SK-N-SH (cell line): Measurements from ENCODE around the gene SCYL1. TPM values are rescaled to one million over a fixed set of nuclear protein-coding genes. Genes with fewer than 3 reads are reported as not detected.

ENCODE experiments used
- CTCF ChIA-PET: fragments of 300-600, 350-600 bp; formaldehyde crosslinking; extraction: SDS; loops from one replicate; lab custom pipeline; 2021; lab: Yijun Ruan, JAX
- POLR2A ChIA-PET: fragments of 350-600 bp; sonication (Branson Sonifier 250); formaldehyde crosslinking; extraction: SDS; loops from one replicate; lab custom pipeline; 2020; ENCODE audit warnings: antibody characterized with exemption, inconsistent platforms; lab: Yijun Ruan, JAX
- DNase-seq: peaks from one replicate; pipeline ENCODE4 v3.0.0; 2012
- H2AFZ ChIP-seq: fragments of 200-600 bp; sonication (generic); 2 replicates; pipeline ENCODE4 v1.8.1; 2016; ENCODE audit warnings: antibody characterized with exemption, mild to moderate bottlenecking, low read depth
- H3F3A ChIP-seq: fragments of 200-600 bp; sonication (generic); replicated peaks from 2 replicates; pipeline ENCODE3; 2016; ENCODE audit warnings: antibody characterized with exemption, mild to moderate bottlenecking; ENCODE audit not compliant: insufficient read depth
- H3K27ac ChIP-seq, 2 experiments: fragments of 200-500 bp in 1 of 2; fragments of 200-600 bp in 1 of 2; sonication (Bioruptor generic) in 1 of 2; sonication (generic), shearing (Covaris generic) in 1 of 2; 2 replicates each; pipeline versions ENCODE4 v1.5.1 to v1.6.1; 2014 to 2016; ENCODE audit warnings: low read depth in 2 of 2, inconsistent platforms in 1 of 2, low read length in 1 of 2, mild to moderate bottlenecking in 1 of 2, mixed read lengths in 1 of 2
- H3K27me3 ChIP-seq: fragments of 200-600 bp; sonication (generic), shearing (Covaris generic); 2 replicates; pipeline ENCODE4 v1.6.1; 2016; ENCODE audit warnings: mixed run types; ENCODE audit not compliant: insufficient read depth
- H3K36me3 ChIP-seq, 2 experiments: fragments of 200-500 bp in 1 of 2; fragments of 200-600 bp in 1 of 2; sonication (Bioruptor generic) in 1 of 2; sonication (generic) in 1 of 2; replicated peaks in 1 of 2; 2 replicates each; pipeline versions ENCODE3 to v1.5.1; 2014 to 2016; ENCODE audit warnings: low read length in 1 of 2, mild to moderate bottlenecking in 1 of 2; ENCODE audit not compliant: insufficient read depth in 2 of 2, control insufficient read depth in 1 of 2
- H3K4me1 ChIP-seq, 2 experiments: fragments of 200-500 bp in 1 of 2; fragments of 200-600 bp in 1 of 2; sonication (Bioruptor generic) in 1 of 2; sonication (generic), shearing (Covaris generic) in 1 of 2; 2 replicates each; pipeline versions ENCODE4 v1.5.1 to v1.6.1; 2014 to 2016; ENCODE audit warnings: low read depth in 1 of 2, low read length in 1 of 2, mixed run types in 1 of 2; ENCODE audit not compliant: insufficient read depth in 2 of 2, control insufficient read depth in 1 of 2
- H3K4me2 ChIP-seq: fragments of 200-600 bp; sonication (generic), shearing (Covaris generic); 2 replicates; pipeline ENCODE4 v1.6.1; 2017; ENCODE audit warnings: mixed run types
- H3K4me3 ChIP-seq, 2 experiments: fragments of 200-500 bp in 1 of 2; fragments of 200-600 bp in 1 of 2; sonication (Bioruptor generic) in 1 of 2; sonication (generic), shearing (Covaris generic) in 1 of 2; 2 replicates each; pipeline versions ENCODE4 v1.5.1 to v1.8.1; 2014 to 2016; ENCODE audit warnings: low read depth in 2 of 2, inconsistent platforms in 1 of 2, low read length in 1 of 2, mild to moderate bottlenecking in 1 of 2, mixed read lengths in 1 of 2, moderate library complexity in 1 of 2
- H3K79me2 ChIP-seq: fragments of 200-600 bp; sonication (generic); 2 replicates; pipeline ENCODE4 v1.8.1; 2017; ENCODE audit warnings: mild to moderate bottlenecking; ENCODE audit not compliant: insufficient read depth
- H3K9ac ChIP-seq: fragments of 200-600 bp; sonication (generic); 2 replicates; pipeline ENCODE4 v1.6.1; 2017; ENCODE audit warnings: mixed run types
- H3K9me2 ChIP-seq: fragments of 200-600 bp; sonication (generic); 2 replicates; pipeline ENCODE4 v1.6.1; 2017; ENCODE audit warnings: mixed run types
- H3K9me3 ChIP-seq: fragments of 200-600 bp; sonication (generic); 2 replicates; pipeline ENCODE4 v1.6.1; 2017; ENCODE audit warnings: mixed run types, mild to moderate bottlenecking, moderate library complexity
- H4K20me1 ChIP-seq: fragments of 200-600 bp; sonication (generic); 2 replicates; pipeline ENCODE4 v1.6.1; 2017; ENCODE audit warnings: mild to moderate bottlenecking, mixed run types; ENCODE audit not compliant: insufficient read depth
- CHD2 ChIP-seq: fragments of 150-350 bp; IDR thresholded peaks from 2 replicates; pipeline ENCODE4 v1.6.1; 2018; ENCODE audit warnings: low read length; ENCODE audit not compliant: partially characterized antibody
- EZH2phosphoT487 ChIP-seq: fragments of 200-600 bp; sonication (generic); IDR thresholded peaks from 2 replicates; pipeline ENCODE4 v1.6.1; 2017; ENCODE audit warnings: low read depth, mixed run types, mild to moderate bottlenecking, antibody characterized with exemption, moderate library complexity, borderline replicate concordance
- FOSL2 ChIP-seq: IDR thresholded peaks from 2 replicates; pipeline ENCODE4 v1.4.0; 2012; ENCODE audit warnings: low read depth, mild to moderate bottlenecking, moderate library complexity, borderline replicate concordance
- GATA2 ChIP-seq: sonication (generic); formaldehyde crosslinking; IDR thresholded peaks from 2 replicates; pipeline ENCODE4 v1.5.0; 2020; ENCODE audit warnings: mild to moderate bottlenecking, missing genetic modification reagents
- MEF2A ChIP-seq: IDR thresholded peaks from 2 replicates; pipeline ENCODE4 v1.4.0; 2012; ENCODE audit warnings: low read depth, borderline replicate concordance
- MXI1 ChIP-seq: IDR thresholded peaks from 2 replicates; pipeline ENCODE4 v1.6.1; 2012; ENCODE audit warnings: mild to moderate bottlenecking, low read depth, low read length, improper control_type of control experiment
- NFIC ChIP-seq: IDR thresholded peaks from 2 replicates; pipeline ENCODE4 v1.4.0; 2012; ENCODE audit warnings: borderline replicate concordance
- RAD21 ChIP-seq: IDR thresholded peaks from 2 replicates; pipeline ENCODE4 v1.6.1; 2012; ENCODE audit warnings: mild to moderate bottlenecking, low read length
- RCOR1 ChIP-seq: fragments of 150-350 bp; IDR thresholded peaks from 2 replicates; pipeline ENCODE4 v1.6.1; 2017; ENCODE audit warnings: antibody characterized with exemption, low read length
- REST ChIP-seq: IDR thresholded peaks from 2 replicates; pipeline ENCODE4 v1.6.1; 2012; ENCODE audit warnings: mild to moderate bottlenecking, low read depth, low read length, moderate library complexity
- RXRA ChIP-seq: IDR thresholded peaks from 2 replicates; pipeline ENCODE4 v1.4.0; 2012; ENCODE audit warnings: low read depth, mild to moderate bottlenecking, borderline replicate concordance
- SIN3A ChIP-seq: IDR thresholded peaks from 2 replicates; pipeline ENCODE4 v1.6.1; 2012; ENCODE audit warnings: low read depth, mild to moderate bottlenecking, low read length, moderate library complexity, borderline replicate concordance
- TCF12 ChIP-seq: IDR thresholded peaks from 2 replicates; pipeline ENCODE4 v1.4.0; 2012
- TEAD4 ChIP-seq: IDR thresholded peaks from 2 replicates; pipeline ENCODE4 v1.4.0; 2012; ENCODE audit warnings: mild to moderate bottlenecking, borderline replicate concordance; ENCODE audit not compliant: insufficient read depth
- WGBS: methylation state at CpG from one replicate; pipeline ENCODE4 v1.1.6; 2017; ENCODE audit warnings: low lambda C conversion rate; 5-methylcytosine and 5-hydroxymethylcytosine counted together
- polyA plus RNA-seq, 3 experiments: library from polyadenylated mRNA; depleted of rRNA; stranded (reverse); fragments of >200 nt; gene quantifications; 2 replicates each; pipeline ENCODE4 v1.2.3, GENCODE V29; 2012
- TF ChIP-seq, protein P1 (sequence below): IDR thresholded peaks from 2 replicates; pipeline ENCODE4 v1.4.0; 2012; ENCODE audit warnings: low read depth
- TF ChIP-seq, protein P2 (sequence below): fragments of 150-350 bp; IDR thresholded peaks from 2 replicates; pipeline ENCODE4 v1.6.1; 2016; ENCODE audit warnings: mild to moderate bottlenecking, low read depth, low read length
- TF ChIP-seq, protein P3 (sequence below): IDR thresholded peaks from 2 replicates; pipeline ENCODE4 v1.4.0; 2012; ENCODE audit warnings: low read depth, borderline replicate concordance

The SCYL1 gene
- polyA plus RNA-seq, 1 of the 3 experiments (the other 2 are of a cell fraction) = 79.9 TPM

- TF ChIP-seq GATA2 (CRISPR knock-in tag) (no peak), REST (0 out of 2 replicates have a peak, but pooled peaks have one; percentile 29), SIN3A (no peak)
- TF ChIP-seq, protein P1, sequence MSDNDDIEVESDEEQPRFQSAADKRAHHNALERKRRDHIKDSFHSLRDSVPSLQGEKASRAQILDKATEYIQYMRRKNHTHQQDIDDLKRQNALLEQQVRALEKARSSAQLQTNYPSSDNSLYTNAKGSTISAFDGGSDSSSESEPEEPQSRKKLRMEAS = 0 out of 2 replicates have a peak, but pooled peaks have one; percentile 11
Measured at GRCh38 chr11:65559951-65560537, 35.2 kb downstream of the SCYL1 start (continued).

DNA sequence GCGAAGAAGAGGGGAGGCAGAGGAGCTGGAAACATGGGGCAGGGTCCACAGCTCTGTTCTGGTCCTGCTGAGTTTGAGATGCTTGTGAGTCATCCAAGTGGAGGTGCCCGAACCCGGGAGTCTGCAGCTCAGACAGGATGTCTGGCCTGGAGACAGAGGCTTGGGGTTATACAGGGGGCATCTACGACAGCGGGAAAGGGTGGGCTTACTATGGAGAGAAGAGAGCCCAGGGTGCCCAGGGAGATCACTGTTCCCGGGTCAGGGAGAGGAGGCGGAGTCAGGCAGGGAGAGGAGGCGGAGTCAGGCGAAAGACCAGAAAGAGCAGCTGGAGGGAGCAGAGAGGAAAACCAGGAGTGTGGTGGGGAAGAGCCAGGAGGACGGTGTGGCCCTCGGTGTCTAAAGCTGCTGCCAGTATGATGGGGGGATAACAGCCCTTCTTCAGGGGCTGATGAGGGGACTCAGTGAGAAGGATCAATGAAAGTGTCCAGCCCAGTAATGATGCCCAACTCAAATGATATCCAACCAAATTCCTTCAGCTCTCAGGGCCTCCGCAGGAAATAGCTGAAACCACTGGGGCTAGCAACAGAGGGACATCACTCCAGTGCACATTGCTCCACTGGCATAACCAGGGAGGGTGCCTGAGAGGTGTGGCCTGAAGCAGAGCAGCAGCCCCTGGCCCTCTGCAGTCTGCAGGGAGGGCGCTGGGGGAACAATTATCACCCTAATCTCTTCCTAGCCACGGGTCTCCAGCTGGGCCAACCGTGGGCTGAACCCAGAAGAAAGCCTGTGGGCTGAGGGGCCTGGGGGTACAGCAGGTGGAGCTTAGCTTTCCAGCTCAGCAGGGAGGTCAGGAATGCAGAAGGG is 35.9 kb downstream of the SCYL1 start:
- Histone ChIP-seq H3F3A (peaks cover 57% of the 10 kb centered on the region), H3K4me2 (peak overlapping the region; percentile 91), H3K27me3 (no peaks in the 10 kb centered on the region), H3K79me2 (peaks cover 26% of the 10 kb centered on the region), H4K20me1 (no peaks in the 10 kb centered on the region), H3K36me3 (no peaks in the 10 kb centered on the region), H3K9ac (peak overlapping the region; percentile 87), H3K9me2 (no peaks in the 10 kb centered on the region), H2AFZ (peak overlapping the region; percentile 71; the same call in 1 of the 2 replicates), H3K4me3 (peak overlapping the region in 1 of 2 experiments; percentile 55; a peak in 2 of 4 replicates), H3K4me1 (peaks cover 47 to 52% of the 10 kb centered on the region in 2 experiments), H3K9me3 (no peaks in the 10 kb centered on the region), H3K27ac (peak overlapping the region; percentile 97)
- ChIA-PET CTCF (interaction anchor here (0.6 to 6.4 kb wide), 11 partner anchors 9 to 231 kb away, joined by 3 to 69 read pairs (median 5); partner anchors contain the start of genes EHBP1L1, FAM89B, SCYL1 and ZNRD2), POLR2A (interaction anchor here (1.0 to 3.3 kb wide), 9 partner anchors 10 to 426 kb away, joined by 3 to 12 read pairs (median 4); partner anchors contain the start of genes FAM89B, MALAT1, RNASEH2C and SCYL1)
- DNase-seq = peak; percentile 84
- TF ChIP-seq TCF12 = 0 out of 2 replicates have a peak, but pooled peaks have one; percentile 32
- 0 out of 2 replicates have a peak, but pooled peaks have one; percentile 26 for TF ChIP-seq NFIC
- peak; percentile 24 for TF ChIP-seq CHD2
- TF ChIP-seq, protein P2, sequence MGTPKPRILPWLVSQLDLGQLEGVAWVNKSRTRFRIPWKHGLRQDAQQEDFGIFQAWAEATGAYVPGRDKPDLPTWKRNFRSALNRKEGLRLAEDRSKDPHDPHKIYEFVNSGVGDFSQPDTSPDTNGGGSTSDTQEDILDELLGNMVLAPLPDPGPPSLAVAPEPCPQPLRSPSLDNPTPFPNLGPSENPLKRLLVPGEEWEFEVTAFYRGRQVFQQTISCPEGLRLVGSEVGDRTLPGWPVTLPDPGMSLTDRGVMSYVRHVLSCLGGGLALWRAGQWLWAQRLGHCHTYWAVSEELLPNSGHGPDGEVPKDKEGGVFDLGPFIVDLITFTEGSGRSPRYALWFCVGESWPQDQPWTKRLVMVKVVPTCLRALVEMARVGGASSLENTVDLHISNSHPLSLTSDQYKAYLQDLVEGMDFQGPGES = no peak
- peak; percentile 66 for TF ChIP-seq GATA2 (CRISPR knock-in tag)
- no peak for TF ChIP-seq EZH2phosphoT487
- TF ChIP-seq RAD21 = no peak
- TF ChIP-seq, protein P3, sequence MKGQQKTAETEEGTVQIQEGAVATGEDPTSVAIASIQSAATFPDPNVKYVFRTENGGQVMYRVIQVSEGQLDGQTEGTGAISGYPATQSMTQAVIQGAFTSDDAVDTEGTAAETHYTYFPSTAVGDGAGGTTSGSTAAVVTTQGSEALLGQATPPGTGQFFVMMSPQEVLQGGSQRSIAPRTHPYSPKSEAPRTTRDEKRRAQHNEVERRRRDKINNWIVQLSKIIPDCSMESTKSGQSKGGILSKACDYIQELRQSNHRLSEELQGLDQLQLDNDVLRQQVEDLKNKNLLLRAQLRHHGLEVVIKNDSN = no peak
- peak; percentile 97; the same call in 1 of the 2 replicates for TF ChIP-seq RXRA
- no peak for TF ChIP-seq MEF2A
- no peak; the same call in 1 of the 2 replicates for TF ChIP-seq MXI1
- peak; percentile 46; the same call in 1 of the 2 replicates for TF ChIP-seq RCOR1
- no peak for TF ChIP-seq TEAD4
- TF ChIP-seq, protein P1 = no peak
- peak; percentile 67; the same call in 1 of the 2 replicates for TF ChIP-seq FOSL2
- WGBS = 4% methylated on average over 14 of the region's 15 CpGs
